ENCODE measurements around the gene NINJ2.
"Not testable (repeated sequence)": the region's sequence is repeated elsewhere in the genome, so short reads cannot be mapped to it uniquely, and the experiment has no call there.

NINJ2 gene, protein sequence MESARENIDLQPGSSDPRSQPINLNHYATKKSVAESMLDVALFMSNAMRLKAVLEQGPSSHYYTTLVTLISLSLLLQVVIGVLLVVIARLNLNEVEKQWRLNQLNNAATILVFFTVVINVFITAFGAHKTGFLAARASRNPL

DNA sequence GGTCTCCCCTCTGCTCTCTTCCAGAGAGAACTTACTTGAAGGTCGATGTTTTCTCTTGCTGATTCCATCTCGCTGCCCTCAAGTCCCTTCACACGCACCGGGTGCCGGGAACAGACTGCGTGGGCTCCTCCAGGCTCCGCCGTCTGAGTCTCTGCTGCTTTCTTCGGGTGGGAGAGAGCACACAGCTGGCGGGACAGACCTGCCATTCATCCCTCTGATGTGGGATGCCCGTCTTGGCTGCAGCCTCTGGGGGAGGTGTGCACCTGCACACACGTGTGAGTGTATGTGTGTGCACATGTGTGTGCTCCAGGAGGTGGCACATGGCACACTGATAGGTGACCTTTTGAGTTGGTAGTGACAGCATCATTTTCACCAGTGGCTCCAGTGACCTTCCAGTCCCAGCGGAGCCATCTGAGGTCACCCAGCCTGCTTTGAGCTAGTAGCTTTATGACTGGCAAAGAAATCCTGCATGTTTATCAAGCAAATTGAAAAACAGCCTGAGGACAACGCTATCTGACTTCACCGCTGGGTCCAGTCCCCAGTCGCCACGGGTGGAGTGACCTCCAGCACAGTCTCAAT is at the start of gene NINJ2:
NINJ2 (minus strand) TSS at position 153 of the 579 bp plus-strand sequence; CDS start at position 68, 85 bp downstream.
- no peak for DNase-seq

DNA sequence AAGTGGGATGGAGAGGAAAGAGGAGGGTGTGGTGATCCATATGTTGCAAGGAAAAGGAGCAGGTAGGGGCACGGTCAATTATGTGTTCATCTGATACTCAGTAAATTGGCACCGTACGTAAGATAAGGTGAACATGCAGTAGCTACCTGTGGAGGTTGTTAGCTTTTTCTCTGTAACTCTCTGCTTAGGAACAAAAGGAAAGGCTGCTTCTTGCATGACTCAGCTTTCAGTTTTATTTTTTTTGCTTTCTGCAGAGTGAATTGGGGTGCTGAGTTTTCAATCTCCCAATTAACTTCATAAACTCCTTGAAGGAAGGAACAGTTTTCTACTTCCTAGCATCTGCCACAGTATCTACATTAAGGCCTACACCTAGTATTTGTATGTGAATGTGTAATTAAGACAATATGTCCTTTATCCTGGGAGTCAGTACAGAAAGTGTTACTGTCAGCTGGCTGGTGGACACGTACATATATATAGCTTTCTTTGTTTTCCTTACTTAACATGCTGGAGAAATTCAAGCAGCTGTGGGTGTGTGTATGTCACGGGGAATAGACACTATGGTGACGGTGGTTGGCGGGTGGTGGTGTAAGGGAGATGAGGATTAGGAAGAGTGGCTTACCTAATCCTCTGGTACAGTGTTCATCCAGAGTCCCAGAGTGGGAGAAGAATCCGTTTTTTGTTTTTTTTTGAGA is 49.1 kb upstream of the NINJ2 start:
- DNase-seq, result no peak

DNA sequence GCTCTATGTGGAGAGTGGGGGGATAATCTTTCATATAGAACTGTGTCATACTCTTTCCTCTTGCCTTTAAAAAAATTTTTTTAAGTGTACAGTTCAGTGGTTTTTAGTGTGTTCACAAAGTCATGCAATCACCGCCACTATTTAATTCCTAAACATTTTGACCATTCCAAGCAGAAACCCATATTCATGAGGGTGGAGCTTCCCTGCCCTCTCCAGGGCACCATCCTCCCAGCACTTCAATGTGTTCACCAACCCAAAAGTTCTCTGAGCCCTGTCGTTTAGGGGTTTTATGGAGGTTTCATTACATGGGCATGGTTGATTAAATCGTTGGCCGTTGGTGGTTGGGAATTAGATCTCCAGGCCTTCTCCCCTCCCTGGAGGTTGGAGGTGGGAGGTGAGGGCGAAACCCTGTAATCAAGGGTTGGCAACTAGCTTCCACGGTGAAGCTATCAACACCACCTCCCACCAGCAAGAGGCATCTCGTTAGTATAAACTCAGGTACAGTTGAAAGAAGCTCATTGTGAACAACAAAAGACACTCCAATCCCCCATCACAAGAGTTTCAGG is 46.3 kb upstream of the NINJ2 start:
- no peak for DNase-seq

DNA sequence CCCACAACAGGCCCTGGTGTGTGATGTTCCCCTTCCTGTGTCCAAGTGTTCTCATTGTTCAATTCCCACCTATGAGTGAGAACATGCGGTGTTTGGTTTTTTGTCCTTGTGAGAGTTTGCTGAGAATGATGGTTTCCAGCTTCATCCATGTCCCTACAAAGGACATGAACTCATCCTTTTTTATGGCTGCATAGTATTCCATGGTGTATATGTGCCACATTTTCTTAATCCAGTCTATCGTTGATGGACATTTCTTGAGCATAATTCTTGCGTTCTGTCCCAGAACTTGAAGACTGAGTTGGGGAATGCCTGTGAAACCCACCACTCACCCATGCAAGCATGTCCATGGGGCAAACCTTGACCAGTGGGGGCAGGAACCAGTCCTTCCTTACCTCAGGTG is 44.8 kb upstream of the NINJ2 start:
- not testable (repeated sequence) for DNase-seq

DNA sequence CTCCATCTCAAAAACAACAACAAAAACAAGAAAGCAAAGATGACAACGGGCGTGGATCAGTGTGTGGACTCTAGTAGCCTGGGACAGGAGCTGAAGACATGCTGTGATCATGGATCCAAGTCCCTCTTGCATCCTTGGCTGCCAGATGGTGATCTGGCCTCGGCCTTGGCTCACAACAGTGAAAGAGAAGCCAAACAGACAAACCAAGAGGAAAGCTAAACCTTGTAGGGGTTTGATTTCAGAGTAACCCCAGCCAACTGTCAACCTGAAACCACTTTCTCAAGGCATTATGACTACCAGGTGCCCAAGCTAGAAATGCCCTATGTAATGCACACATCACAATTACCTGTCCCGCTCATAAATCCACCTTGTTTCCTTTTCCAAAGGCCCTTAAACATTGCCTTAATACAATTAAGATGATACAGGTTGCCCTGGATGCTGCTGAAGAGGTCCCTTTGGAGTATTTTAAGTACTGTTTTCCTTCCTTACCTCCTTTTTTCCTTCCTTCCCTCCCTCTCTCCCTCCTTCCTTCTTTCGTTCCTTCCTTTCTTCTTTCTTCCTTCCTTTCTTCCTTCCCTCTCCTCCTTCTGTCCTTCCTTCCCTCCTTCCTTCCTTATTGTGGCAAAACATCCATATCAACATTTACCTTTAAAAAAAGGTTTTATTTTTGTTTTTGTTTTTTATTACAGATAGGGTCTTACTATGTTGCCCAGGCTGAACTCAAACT is 41.4 kb upstream of the NINJ2 start:
- DNase-seq, result no peak

DNA sequence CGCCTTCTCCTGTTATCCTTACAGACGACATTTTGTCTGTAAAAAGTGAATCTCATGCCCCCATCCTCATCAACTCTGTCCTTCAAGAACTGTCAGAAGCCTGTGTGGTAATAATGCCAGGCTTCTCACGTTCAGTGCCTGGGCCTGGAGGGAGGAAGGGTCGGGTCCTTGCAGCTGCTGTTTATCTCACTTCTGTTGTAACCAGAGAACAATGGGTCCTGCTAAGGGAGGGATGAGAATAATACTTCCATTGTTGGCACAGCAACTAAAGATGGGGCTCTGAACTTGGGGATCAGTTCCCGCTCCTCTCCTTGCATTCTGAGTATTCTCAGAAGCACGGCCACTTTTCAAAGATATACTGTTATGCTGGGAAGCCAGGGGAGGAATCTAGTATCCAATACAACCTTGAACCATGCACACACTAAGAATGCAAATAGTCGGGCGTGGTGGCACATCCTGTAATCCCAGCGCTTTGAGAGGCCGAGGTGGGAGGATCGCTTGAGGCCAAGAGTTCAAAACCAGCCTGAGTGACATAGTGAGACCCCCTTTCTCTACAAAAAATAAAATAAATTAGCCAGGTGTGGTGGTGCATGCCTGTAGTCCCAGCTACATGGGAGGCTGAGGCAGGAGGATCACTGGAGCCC is 38.8 kb upstream of the NINJ2 start:
- DNase-seq, result no peak

DNA sequence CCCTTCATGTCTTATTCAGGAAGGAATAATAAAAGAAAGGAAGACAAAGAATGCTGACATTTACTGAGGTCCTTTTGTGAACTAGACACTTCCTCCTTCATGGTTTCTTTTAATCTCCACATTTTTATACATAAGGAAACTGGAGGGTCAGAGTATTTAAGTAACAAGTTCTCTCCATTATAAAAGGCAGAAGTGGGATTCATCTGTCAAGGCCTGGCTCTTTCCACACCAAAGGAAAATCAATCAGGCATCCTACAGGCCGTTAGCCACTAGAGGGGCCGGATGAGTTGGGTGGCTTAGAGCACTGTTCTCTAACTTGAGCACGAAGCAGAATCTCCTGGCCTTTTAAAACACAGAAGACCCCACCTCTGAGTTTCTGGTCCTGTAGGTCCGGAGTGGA is 36.8 kb upstream of the NINJ2 start:
- no peak for DNase-seq

DNA sequence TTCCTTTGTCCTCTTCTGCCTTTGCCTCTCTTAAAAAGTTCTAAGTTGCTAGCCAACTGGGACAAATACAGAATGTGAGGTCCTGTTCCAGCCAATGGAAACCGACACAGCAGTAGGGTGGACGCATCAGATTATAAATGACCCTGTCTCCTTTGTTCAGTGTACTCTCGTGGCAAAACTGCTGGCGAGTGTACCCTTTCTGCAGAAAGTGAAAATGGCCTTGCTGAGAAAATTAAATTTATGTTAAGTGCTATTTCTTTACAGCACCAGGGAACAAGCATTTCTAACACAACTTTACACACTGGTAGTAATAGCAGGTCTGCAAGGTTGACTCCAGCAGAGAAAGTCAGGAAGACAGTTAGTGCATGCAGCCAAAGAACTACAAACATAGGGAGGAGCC is 35.0 kb upstream of the NINJ2 start:
- DNase-seq, result not testable (repeated sequence)

DNA sequence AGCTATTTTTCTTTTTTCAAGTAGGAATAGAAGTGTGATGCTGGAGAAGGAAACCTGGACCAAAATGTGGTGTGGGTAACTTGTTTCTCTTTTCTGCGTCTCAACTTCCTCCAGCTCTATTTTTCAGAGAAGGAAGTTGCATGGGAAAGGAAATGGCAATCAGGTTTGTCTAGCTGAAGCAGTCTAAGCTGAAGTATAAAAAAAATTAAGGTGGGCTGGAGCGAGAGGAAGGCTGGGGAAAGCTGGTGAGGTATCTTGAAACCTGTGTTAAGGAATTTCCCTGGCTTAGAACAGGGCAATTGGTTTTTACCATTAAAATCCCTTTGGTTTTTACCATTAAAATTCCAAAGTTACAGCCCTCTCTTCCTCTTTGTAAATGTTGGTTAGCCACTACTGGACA is 34.2 kb upstream of the NINJ2 start:
- peak in 1 of 2 donors; percentile 14 for DNase-seq

DNA sequence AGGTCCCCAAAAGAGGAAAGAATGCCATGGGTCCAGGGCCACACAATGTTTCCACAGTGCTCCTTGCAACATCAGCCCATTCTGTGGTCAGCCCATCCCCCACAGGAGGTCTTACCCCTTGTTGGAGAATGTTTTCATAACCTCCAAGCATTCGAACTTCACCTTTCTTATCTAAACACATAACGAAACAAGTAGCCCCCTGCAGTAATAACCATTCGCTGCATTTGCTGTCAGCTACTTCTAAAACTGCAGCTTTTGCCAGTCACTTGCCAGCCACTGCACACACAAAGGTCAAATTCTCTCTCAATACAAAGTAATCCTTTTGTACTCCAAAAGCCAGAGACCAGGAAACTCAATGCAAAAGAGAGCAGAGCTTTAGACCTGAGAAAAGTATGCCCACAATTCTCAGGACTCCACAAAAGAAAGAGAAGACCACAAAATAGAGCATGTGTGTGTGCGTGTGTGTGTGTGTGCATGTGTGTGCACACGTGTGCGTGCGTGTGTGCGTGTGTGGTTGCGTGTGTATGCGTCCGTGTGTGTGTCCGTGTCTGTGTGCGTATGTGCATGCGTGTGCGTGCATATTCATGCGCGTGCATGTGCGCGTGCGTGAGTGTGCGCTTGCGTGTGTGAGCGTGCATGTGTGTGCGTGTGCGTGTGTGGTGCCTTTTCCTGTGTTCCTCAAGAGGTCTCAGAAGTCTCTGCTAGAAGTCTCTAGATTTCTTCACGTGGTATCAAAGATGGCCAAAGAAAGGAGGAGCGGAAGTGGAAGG is 31.7 kb upstream of the NINJ2 start:
- DNase-seq, result no peak

DNA sequence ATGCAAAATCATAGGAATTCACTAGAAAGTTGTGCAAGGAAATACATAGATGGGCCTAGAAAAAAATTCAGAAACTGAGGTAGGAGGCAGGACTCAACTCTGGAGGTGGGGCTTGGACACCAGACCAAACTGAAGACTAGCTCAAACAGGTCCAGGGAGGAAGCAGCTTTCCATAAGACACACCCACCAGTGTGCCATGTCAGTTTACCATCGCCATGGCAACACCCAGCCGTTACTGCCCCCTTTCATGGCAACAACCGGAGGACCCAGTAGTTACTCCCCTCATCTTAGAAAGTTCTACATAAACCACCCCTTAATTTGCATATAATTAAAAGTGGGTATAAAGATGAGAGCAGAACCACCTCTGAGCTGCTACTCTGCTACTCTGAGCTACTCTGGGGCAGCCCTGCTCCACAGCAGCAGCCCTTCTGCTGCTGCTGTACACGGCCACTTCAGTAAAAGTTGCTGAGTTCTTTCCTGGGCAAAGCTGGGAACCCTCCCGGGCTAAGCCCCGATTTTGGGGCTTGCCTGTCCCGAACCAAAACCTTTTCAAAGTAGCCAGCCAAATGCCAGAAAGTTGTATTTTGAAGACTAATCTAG is 30.8 kb upstream of the NINJ2 start:
- DNase-seq, result no peak

DNA sequence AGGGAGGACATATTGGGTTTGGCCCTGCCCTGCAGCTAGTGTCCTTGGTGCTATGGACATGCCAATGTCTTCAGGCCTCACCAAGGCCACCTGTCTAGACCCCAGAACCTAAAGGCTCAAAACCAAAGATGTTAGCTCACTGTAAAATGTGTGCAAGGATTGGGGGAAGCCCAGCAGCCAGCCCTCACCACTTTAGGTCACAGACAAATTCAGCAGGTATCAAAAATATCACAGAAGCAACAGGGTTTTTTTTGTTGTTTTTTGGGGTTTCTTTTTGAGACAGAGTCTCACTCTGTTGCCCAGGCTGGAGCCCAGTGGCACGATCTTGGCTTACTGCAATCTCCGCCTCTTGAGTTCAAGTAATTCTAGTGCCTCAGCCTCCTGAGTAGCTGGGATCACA is 29.0 kb upstream of the NINJ2 start:
- no peak for DNase-seq

DNA sequence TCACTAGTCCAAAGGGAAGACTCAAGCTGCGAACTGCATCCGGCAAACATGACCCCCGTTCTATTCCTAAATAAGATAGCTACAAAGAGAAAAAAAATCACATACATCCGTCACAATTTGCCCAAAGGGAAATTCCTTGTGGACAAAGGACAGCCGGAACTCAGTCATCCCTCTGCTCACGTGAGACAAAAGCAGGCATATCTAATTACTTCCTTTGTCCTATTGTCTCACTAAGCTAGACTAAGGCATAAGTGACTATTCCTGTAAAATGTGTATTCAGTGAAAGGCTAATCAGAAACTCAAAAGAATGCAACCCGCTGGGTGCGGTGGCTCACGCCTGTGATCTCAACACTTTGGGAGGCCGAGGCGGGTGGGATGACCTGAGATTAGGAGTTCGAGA is 27.2 kb upstream of the NINJ2 start:
- no peak for DNase-seq

DNA sequence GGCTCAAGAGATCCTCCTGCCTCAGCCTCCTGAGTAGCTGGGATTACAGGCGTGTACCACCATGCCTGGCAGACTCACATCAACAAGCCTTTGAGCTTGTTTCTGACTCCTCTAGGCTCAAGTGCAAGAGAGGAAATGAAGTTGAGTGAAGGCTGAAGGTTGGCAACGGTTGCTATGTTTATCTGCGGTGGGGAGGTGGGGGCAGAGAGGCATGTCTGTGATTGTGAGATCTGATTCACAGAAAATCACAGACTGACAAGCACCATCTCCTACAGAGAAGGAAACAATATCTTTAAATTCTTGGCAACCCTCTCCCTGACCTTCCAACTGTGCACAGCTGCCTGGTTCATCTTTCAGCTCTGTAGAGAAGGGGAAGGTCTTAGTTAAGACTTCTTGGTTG is 22.1 kb upstream of the NINJ2 start:
- DNase-seq, result peak in 1 of 2 donors; percentile 90

DNA sequence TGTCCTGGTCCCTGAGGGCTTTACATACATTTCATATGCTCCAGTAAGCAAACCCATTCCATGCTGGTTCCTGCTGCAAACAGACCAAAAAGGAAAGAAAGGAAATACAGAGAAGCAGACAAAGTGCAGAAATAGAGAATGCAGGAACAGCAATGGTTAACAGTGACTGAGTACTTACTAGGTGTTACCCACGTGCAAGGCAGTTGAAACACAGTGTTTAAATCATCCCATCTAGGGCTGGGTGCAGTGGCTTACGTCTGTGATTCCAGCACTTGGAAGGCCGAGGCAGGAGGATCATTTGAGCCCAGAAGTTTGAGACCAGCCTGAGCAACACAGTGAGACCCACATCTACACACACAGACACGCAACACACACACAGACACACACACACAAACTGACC is 21.2 kb upstream of the NINJ2 start:
- DNase-seq, result no peak

DNA sequence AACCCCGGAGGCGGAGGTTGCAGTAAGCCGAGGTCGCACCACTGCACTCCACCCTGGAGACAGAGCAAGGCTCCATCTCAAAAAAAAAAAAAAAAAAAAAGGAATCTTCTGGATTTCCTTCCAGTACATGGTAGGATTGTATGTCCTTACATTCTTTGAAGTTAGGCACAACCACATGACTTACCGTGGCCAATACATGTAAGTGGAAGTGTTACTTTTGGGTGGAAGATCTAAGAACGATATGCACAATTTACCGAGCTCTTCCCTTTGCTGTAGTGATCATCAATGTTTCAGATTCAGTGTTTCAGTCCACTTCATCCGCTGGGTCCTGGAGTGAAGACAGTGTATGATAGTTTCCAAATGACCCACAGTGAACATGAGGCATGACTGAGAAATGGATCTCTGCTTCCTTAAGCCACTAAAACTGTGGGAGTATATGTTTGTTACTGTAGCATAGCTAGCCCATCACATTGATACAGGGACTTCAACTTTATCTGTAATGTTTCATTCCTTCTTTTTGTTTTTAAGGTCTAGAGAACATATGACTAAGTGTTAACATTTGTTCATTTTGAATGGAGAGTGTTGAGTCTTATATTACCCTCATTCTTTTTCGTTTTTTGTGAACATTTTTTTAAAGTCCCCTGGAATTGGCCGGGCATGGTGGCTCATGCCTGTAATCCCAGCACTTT is 18.5 kb upstream of the NINJ2 start:
- no peak for DNase-seq

DNA sequence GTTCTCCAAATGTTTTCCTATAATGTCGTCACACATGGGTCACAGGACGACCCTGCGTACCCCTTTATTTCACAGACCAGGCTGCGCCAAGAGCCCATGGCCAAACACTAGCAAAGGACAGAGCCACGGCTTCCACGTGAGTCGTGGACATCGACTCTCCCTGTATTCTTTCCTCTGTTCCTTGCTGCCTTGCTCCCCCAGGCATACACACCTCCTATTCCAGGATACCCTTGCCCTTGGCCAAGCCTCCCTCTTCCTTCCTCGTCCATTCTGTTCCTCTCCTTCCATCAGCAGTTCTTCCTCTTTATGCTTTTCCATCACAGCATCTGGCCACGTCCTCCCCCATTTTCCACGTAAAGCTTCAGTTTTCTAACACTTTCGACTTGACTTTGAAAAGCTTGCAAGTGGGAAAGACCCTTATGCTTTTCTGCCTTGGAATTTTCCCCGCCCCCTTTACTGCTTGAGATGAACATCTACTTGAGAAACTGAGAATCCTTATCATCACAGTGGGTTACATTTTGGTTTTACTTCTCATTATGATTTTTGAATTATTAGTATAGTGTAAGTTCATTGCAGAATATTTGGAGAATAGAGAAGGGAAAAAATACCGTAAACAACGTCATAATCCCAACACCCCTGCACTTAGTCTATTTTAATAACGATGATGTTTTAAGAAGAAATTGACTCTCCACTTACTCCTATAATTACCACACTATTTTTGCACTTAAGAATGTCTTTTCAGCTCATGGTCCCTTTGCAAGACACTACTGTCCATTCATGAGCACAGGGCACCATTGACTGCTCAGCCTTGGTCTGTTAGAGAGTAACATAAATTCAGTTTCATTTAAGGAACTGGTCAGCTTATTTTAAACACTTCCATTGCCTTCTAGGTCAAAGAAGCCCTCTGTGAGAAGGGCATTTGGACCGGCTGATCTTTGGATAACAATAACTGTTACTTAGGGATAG is 15.8 kb upstream of the NINJ2 start:
- no peak for DNase-seq

DNA sequence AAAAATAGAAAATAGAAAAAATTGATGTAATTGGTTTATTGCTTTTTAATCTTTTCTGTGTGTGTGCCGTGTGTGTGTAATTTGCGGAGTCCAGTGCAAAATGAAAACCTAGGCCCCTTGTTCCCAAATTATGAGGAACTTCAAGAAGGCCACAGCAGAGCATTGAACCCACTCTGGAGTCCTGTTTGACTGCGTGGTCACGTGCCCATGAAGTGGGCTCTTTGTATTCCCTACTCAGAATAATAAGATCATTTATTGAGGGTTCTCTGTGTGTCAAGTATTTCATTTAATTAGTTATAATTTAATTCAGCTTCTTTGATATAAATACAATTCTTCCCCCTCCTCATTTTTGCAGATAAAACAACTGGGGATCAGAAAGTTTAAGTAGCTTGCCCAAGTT is 12.3 kb upstream of the NINJ2 start:
- DNase-seq, result no peak

DNA sequence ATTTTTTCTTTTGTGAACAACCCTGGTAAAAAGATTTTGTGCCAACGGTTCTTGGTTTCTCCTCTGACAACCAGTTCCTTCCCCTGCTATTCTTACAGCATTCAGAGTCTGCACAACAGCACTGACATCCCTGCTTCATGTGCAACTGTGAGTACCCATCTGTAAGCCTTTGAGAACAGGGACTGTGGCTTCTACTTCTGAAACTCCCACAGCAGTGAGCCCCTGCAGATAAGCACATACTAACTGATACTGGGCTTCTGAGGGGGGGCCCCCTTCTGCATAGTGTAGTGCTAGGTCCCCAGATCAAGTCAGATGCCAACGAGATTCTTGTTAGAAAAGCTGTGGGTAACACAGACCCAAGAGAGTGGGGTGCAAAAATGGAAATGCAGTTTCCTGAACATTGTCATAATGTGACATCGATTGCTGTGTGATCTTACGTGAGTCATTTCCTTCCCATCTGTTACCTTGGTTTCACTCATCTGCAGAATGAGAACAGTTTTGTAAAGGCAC is 11.1 kb upstream of the NINJ2 start:
- peak in 1 of 2 donors; percentile 80 for DNase-seq

DNA sequence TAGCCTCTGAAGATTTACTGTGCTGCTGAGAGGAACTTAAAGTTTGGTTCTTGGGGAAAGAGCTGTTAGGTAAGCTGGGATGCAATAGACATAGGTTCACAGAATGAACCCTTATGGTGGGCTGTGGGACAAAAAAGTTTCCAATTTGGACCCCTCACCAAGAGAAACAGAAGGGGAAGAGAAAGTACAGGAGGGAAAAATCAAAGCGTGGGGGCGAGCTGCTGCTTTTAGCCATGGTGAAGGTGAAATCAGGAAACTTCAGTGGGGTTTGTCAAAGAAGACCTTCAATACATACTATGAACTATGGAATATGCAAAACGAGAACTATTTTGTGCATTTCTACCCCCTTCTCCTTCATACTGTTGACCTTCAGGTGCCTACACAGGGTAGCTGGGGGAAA is 10.6 kb upstream of the NINJ2 start:
- DNase-seq, result no peak
